WTC11 (cell line): ENCODE data around the gene PLIN5. TPM values are rescaled to one million over a fixed set of nuclear protein-coding genes. Genes with fewer than 3 reads are reported as not detected.

Source experiments
- ATAC-seq: fragments of 200-7000 bp; cut with Tn5 transposase; 2 replicates; pipeline ENCODE4 v1.10.0; 2021; ENCODE audit warnings: mild to moderate bottlenecking, moderate library complexity
- CTCF ChIA-PET: fragments of 300-600 bp; sonication (Branson Sonifier 250); formaldehyde crosslinking; loops from one replicate; lab custom pipeline; 2021; ENCODE audit warnings: antibody characterized with exemption; lab: Charles Lee
- POLR2A ChIA-PET: fragments of 350-600 bp; sonication (Branson Sonifier 250); formaldehyde crosslinking; loops from one replicate; lab custom pipeline; 2021; ENCODE audit warnings: antibody characterized with exemption; lab: Charles Lee
- DNase-seq: peaks from one replicate; pipeline ENCODE4 v3.0.0; 2021; ENCODE audit warnings: low spot score
- H3K27ac Mint-ChIP-seq: 2 replicates; pipeline ENCODE4 v1.8.0; 2021; ENCODE audit warnings: mixed read lengths
- H3K27me3 Mint-ChIP-seq: 2 replicates; pipeline ENCODE4 v1.8.0; 2021; ENCODE audit warnings: low read depth, mild to moderate bottlenecking, moderate library complexity, mixed read lengths
- H3K36me3 Mint-ChIP-seq: 2 replicates; pipeline ENCODE4 v1.8.0; 2021; ENCODE audit warnings: mixed read lengths
- H3K4me1 Mint-ChIP-seq: 2 replicates; pipeline ENCODE4 v1.8.0; 2022; ENCODE audit warnings: mixed read lengths
- H3K4me3 Mint-ChIP-seq: 2 replicates; pipeline ENCODE4 v1.8.0; 2021; ENCODE audit warnings: mild to moderate bottlenecking, moderate library complexity, mixed read lengths
- H3K9me3 Mint-ChIP-seq: 2 replicates; pipeline ENCODE4 v1.8.0; 2021; ENCODE audit warnings: mixed read lengths
- ATF6 ChIP-seq: sonication (generic); formaldehyde crosslinking; IDR thresholded peaks from 2 replicates; pipeline ENCODE4 v1.8.1; 2023; ENCODE audit warnings: mild to moderate bottlenecking, missing genetic modification reagents
- CDX4 ChIP-seq: fragments of 250-450 bp; sonication (Bioruptor Pico); IDR thresholded peaks from 2 replicates; pipeline ENCODE4 v1.9.0; 2021; ENCODE audit warnings: moderate library complexity, mild to moderate bottlenecking, inconsistent platforms, borderline replicate concordance
- FOXP4 ChIP-seq: sonication (generic); formaldehyde crosslinking; IDR thresholded peaks from 2 replicates; pipeline ENCODE4 v1.8.0; 2022; ENCODE audit warnings: mild to moderate bottlenecking, missing genetic modification reagents
- KAT7 ChIP-seq: sonication (generic); formaldehyde crosslinking; IDR thresholded peaks from 2 replicates; pipeline ENCODE4 v1.8.1; 2023; ENCODE audit warnings: missing genetic modification reagents, mild to moderate bottlenecking, borderline replicate concordance
- MXD4 ChIP-seq: fragments of 250-450 bp; sonication (Bioruptor Pico); IDR thresholded peaks from 2 replicates; pipeline ENCODE4 v1.8.0; 2021; ENCODE audit warnings: mild to moderate bottlenecking, moderate library complexity, borderline replicate concordance
- RELA ChIP-seq: sonication (generic); formaldehyde crosslinking; IDR thresholded peaks from 2 replicates; pipeline ENCODE4 v1.8.1; 2022; ENCODE audit warnings: missing genetic modification reagents, mild to moderate bottlenecking, borderline replicate concordance
- STAT6 ChIP-seq: sonication (generic); formaldehyde crosslinking; conservative IDR thresholded peaks from 2 replicates; pipeline ENCODE4 v1.8.1; 2023; ENCODE audit warnings: mild to moderate bottlenecking, low read depth, missing genetic modification reagents, moderate library complexity
- TEAD1 ChIP-seq: sonication (generic); formaldehyde crosslinking; IDR thresholded peaks from 2 replicates; pipeline ENCODE4 v1.8.0; 2022; ENCODE audit warnings: mild to moderate bottlenecking, missing genetic modification reagents
- ZNF121 ChIP-seq: sonication (generic); formaldehyde crosslinking; IDR thresholded peaks from 2 replicates; pipeline ENCODE4 v1.8.0; 2023; ENCODE audit warnings: missing genetic modification reagents
- ZNF317 ChIP-seq: sonication (generic); formaldehyde crosslinking; IDR thresholded peaks from 2 replicates; pipeline ENCODE4 v1.8.1; 2023; ENCODE audit warnings: low read depth, mild to moderate bottlenecking, moderate library complexity, missing genetic modification reagents, borderline replicate concordance
- ZNF396 ChIP-seq: fragments of 250-450 bp; sonication (Bioruptor Pico); IDR thresholded peaks from 2 replicates; pipeline ENCODE4 v1.8.0; 2021; ENCODE audit warnings: mild to moderate bottlenecking, moderate library complexity, borderline replicate concordance
- ZNF423 ChIP-seq: fragments of 250-450 bp; sonication (Bioruptor Pico); IDR thresholded peaks from 2 replicates; pipeline ENCODE4 v2.1.2; 2022; ENCODE audit warnings: mild to moderate bottlenecking, moderate library complexity
- ZNF425 ChIP-seq: fragments of 250-450 bp; sonication (Bioruptor Pico); conservative IDR thresholded peaks from 2 replicates; pipeline ENCODE4 v1.9.0; 2021; ENCODE audit warnings: mild to moderate bottlenecking
- total RNA-seq: library from RNA; stranded (reverse); gene quantifications from 3 replicates; pipeline ENCODE4 v1.2.3, GENCODE V29; 2021
- TF ChIP-seq, protein P1 (sequence below): fragments of 250-450 bp; sonication (Bioruptor Pico); IDR thresholded peaks from 2 replicates; pipeline ENCODE4 v2.1.2; 2022; ENCODE audit warnings: mild to moderate bottlenecking, moderate library complexity
- TF ChIP-seq, protein P2 (sequence below): sonication (generic); formaldehyde crosslinking; IDR thresholded peaks from 2 replicates; pipeline ENCODE4 v1.8.0; 2022; ENCODE audit warnings: mild to moderate bottlenecking, missing genetic modification reagents
- TF ChIP-seq, protein P3 (sequence below): sonication (generic); formaldehyde crosslinking; conservative IDR thresholded peaks from 2 replicates; pipeline ENCODE4 v1.8.1; 2022; ENCODE audit warnings: mild to moderate bottlenecking, missing genetic modification reagents
- TF ChIP-seq, protein P4 (sequence below): sonication (generic); formaldehyde crosslinking; IDR thresholded peaks from 2 replicates; pipeline ENCODE4 v1.8.1; 2023; ENCODE audit warnings: mild to moderate bottlenecking, moderate library complexity, missing genetic modification reagents
- TF ChIP-seq, protein P5 (sequence below): sonication (generic); formaldehyde crosslinking; IDR thresholded peaks from 2 replicates; pipeline ENCODE4 v1.8.1; 2022; ENCODE audit warnings: mild to moderate bottlenecking, missing genetic modification reagents, moderate library complexity, borderline replicate concordance

Gene PLIN5
- total RNA-seq, 1 experiment from 2014 or later: 3.9 TPM

DNA sequence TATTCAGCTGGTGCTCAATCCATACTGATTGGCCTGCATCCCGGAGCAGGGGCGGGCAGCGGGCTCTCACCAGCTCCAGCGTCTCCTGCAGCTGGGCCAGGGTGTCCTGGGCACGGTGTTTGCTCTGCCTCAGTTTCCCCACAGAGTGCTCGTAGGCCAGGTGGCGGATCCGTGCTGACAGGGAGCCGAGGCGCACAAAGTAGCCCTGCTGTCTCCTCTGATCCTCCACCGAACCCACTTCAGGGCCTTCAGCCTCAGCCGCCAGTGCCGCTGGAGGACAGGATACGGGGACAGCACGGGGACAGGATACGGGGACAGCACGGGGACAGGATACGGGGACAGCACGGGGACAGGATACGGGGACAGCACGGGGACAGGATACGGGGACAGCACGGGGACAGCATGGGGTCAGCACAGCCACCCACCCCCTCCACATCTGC is 9.4 kb downstream of the PLIN5 start:
- no peak overlapping the region for H3K27ac Mint-ChIP-seq
- no peak for TF ChIP-seq ZNF423 (CRISPR knock-in tag)
- TF ChIP-seq, protein P1, sequence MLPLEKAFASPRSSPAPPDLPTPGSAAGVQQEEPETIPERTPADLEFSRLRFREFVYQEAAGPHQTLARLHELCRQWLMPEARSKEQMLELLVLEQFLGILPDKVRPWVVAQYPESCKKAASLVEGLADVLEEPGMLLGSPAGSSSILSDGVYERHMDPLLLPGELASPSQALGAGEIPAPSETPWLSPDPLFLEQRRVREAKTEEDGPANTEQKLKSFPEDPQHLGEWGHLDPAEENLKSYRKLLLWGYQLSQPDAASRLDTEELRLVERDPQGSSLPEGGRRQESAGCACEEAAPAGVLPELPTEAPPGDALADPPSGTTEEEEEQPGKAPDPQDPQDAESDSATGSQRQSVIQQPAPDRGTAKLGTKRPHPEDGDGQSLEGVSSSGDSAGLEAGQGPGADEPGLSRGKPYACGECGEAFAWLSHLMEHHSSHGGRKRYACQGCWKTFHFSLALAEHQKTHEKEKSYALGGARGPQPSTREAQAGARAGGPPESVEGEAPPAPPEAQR: no peak
- TF ChIP-seq ZNF396 (CRISPR knock-in tag): no peak
- no peak for TF ChIP-seq FOXP4
- TF ChIP-seq, protein P2, sequence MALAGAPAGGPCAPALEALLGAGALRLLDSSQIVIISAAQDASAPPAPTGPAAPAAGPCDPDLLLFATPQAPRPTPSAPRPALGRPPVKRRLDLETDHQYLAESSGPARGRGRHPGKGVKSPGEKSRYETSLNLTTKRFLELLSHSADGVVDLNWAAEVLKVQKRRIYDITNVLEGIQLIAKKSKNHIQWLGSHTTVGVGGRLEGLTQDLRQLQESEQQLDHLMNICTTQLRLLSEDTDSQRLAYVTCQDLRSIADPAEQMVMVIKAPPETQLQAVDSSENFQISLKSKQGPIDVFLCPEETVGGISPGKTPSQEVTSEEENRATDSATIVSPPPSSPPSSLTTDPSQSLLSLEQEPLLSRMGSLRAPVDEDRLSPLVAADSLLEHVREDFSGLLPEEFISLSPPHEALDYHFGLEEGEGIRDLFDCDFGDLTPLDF (CRISPR knock-in tag): no peak
- no peak for TF ChIP-seq KAT7 (CRISPR knock-in tag)
- no peak for TF ChIP-seq ZNF425 (CRISPR knock-in tag)
- TF ChIP-seq ATF6 (CRISPR knock-in tag): no peak
- TF ChIP-seq MXD4 (CRISPR knock-in tag): no peak
- TF ChIP-seq, protein P3, sequence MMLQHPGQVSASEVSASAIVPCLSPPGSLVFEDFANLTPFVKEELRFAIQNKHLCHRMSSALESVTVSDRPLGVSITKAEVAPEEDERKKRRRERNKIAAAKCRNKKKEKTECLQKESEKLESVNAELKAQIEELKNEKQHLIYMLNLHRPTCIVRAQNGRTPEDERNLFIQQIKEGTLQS (CRISPR knock-in tag): no peak
- TF ChIP-seq STAT6: no peak
- TF ChIP-seq, protein P4, sequence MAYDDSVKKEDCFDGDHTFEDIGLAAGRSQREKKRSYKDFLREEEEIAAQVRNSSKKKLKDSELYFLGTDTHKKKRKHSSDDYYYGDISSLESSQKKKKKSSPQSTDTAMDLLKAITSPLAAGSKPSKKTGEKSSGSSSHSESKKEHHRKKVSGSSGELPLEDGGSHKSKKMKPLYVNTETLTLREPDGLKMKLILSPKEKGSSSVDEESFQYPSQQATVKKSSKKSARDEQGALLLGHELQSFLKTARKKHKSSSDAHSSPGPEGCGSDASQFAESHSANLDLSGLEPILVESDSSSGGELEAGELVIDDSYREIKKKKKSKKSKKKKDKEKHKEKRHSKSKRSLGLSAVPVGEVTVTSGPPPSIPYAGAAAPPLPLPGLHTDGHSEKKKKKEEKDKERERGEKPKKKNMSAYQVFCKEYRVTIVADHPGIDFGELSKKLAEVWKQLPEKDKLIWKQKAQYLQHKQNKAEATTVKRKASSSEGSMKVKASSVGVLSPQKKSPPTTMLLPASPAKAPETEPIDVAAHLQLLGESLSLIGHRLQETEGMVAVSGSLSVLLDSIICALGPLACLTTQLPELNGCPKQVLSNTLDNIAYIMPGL (CRISPR knock-in tag): no peak
- TF ChIP-seq RELA: no peak
- no peak for TF ChIP-seq CDX4
- no peak for TF ChIP-seq TEAD1 (CRISPR knock-in tag)
- TF ChIP-seq ZNF121 (CRISPR knock-in tag): no peak
- TF ChIP-seq ZNF317 (CRISPR knock-in tag): no peak
- TF ChIP-seq, protein P5, sequence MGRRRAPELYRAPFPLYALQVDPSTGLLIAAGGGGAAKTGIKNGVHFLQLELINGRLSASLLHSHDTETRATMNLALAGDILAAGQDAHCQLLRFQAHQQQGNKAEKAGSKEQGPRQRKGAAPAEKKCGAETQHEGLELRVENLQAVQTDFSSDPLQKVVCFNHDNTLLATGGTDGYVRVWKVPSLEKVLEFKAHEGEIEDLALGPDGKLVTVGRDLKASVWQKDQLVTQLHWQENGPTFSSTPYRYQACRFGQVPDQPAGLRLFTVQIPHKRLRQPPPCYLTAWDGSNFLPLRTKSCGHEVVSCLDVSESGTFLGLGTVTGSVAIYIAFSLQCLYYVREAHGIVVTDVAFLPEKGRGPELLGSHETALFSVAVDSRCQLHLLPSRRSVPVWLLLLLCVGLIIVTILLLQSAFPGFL (CRISPR knock-in tag): no peak
- no peaks in the 10 kb centered on the region for H3K4me1 Mint-ChIP-seq
- ATAC-seq: no peak
- POLR2A ChIA-PET: interaction anchor here (1.0 kb wide), 1 partner anchor 9 kb away, joined by 9 read pairs; the partner anchor contains the start of gene PLIN5
- no peaks in the 10 kb centered on the region for H3K9me3 Mint-ChIP-seq
- no peak for DNase-seq
- CTCF ChIA-PET: interaction anchor here (0.5 to 5.9 kb wide), 62 partner anchors 10 to 805 kb away, joined by 3 to 285 read pairs (median 5); partner anchors contain the start of genes CHAF1A, FEM1A, HDGFL2 and LRG1
- H3K4me3 Mint-ChIP-seq: no peak overlapping the region
- peaks cover 33% of the 10 kb centered on the region for H3K27me3 Mint-ChIP-seq
- no peaks in the 10 kb centered on the region for H3K36me3 Mint-ChIP-seq
